ENCODE measurements around the gene ZNF581.

Gene ZNF581

DNA sequence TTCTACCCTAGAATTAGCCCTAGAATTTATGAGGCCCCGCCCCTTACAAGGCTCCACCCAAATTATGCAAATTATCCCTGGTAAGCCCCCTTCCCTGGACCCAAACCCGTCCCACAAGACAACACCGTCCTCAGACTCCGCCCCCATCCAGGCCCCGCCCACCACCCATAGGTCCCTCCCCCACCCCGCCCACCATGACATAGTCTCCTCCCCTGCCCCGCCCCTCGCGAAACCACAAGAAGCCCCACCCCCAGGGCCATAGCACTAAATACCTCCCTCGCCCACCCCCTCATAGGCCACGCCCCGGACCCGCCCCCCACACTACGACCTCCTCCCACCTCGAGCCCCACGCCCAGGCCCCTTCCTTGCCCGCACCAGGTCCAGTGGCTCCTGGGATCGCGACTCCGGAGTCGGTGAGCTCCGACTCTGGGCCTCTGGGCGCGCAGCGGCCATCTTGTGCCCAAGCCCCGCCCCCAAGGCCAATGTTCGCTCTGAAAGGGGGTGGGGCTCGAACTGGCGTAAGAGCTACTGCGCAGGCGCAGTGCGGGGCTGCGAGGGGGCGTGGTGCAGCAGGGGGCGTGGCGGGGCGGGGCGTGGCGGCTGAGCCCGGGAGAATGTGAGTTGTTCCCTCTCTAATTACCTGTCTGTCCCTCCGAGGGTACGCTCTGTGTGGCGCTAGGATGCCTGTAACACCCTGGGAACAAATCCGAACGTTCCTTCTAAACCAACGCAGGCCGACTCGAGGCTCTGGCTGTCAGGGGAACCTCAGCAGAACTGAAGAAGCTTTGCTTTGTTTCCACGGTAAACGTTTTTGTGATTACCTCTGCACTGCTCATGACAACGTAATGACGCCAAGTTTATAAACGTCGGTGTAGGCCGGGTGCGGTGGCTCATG is 19.1 kb upstream of the ZNF581 start, which contains the start of gene ZNF784:
Gene ZNF784 (minus strand): TSS at position 458 of the 895 bp plus-strand sequence. CDS start 5 bp downstream, at position 453.
- in situ Hi-C loops (cut with HindIII; ENCODE audit: low sequenced_read_pairs) = loop anchor here (5.0 kb wide), 3 partner anchors 112 to 407 kb away; no protein-coding TSS in a partner anchor

DNA sequence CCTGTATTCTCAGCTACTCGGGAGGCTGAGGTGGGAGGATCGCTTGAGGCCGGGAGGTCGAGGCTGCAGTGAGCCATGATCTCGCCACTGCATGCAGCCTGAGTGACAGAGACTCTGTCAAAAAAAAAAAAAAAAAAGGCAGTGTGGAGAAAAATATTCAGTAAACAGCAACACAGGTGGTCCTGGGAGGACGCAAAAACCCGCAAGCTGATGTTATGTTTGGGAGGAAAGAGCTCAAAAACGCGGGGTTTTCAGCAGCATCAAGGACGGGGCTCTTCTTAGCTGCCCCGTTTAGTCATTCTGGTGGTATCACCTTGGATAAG is 18.5 kb upstream of the ZNF581 start:
- in situ Hi-C loops (cut with HindIII; ENCODE audit: low sequenced_read_pairs) = no loop called here

DNA sequence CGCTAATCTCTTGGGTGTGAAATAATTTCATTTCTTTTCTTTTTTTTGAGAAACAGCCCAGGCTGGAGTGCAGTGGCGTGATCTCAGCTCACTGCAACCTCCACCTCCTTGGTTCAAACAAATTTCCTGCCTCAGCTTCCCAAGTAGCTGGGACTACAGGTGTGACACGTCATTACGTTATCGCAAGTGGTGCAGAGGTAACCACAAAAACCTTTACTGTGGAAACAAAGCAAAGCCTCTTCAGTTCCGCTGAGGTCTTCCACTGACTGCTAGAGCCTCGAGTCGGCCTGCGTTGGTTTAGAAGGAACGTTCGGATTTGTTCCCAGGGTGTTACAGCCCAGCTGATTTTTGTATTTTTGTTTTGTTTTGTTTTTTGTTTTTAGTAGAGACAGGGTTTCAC is 17.1 kb upstream of the ZNF581 start:
- in situ Hi-C loops (cut with HindIII; ENCODE audit: low sequenced_read_pairs) = no loop called here

DNA sequence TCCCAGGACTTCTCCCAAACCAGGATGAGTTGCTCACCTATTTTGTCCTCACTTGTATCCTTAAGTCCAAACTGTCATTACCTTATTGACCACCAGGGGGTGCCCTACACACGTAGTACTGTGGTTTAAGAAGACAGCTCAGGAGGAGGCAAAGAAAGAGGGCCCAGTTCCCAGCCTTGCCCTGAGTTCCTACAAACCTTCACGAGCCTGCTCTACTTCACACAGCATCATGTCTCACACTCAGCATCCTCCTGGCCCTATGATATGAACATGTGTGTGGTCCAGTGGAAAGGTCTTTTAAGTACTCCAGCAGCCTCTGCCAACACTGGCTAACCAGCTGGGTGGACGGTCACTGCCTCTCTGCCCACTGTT is 11.0 kb upstream of the ZNF581 start:
- in situ Hi-C loops (cut with HindIII; ENCODE audit: low sequenced_read_pairs) = no loop called here

DNA sequence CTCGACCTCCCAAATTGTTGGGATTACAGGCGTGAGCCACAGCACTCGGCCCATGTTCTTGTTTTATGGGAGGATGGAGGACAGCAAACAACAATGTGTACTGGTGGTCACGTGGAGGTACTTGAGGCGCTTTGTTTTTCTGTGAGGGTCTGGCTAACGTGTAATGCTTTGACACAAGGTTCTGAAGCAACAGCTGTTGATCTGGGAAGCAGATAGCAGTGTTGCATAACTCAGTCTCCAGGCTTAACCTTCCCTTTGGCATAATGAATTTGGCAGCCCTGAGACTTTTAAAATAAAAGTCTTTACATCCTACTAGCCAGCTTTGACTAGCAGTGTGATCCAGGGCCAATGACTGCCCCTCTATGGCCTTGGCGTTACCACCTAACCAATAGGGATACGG is 9.6 kb upstream of the ZNF581 start:
- in situ Hi-C loops (cut with HindIII; ENCODE audit: low sequenced_read_pairs) = no loop called here

DNA sequence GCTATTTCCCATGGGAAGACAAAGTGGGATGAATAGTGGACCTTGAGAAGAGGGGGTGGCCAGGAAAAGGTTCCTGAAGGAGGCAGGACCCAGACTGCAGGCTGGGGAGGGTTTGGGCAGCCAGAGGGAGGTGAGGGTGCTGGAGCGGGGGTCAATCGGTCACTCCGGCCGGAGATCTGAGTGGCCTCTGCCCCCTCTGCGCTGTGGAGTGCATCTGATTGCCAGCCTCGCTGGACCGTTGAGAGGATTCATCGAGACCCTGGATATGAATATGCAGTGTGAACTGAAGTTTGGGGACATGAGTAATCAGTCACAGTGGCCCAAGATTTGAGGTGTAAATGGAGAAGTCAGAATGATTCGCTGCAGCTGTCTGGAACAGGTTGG is 8.1 kb upstream of the ZNF581 start:
- in situ Hi-C loops (cut with HindIII; ENCODE audit: low sequenced_read_pairs) = no loop called here

DNA sequence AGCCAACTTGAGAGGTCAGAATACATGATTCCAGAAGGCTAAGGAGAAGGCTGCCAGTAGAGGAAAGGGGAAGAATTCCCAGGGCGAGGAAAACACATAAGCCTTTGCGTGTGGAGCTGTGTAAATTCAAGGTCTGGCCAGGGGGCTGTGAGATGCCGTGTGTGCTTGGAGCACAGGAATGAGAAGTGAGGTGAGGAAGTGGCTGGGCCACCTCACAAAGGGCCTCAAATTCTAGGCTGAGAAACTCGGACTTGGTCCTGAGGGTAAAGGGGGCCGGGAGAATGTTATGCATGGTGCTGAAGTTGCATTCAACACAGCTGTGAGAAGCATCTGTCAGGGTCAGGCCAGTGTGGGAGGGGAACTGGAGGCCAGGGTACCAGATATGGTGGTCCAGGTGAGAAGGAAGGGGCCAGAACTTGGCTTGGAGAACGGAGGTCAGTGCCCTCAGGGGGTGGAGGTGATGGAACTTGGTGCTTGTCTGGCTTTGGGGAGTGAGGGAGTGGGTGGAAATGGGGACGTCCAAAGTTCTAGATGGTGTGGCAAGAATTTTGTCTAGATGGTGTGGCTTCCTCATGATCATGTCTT is 7.5 kb upstream of the ZNF581 start:
- in situ Hi-C loops (cut with HindIII; ENCODE audit: low sequenced_read_pairs) = no loop called here

DNA sequence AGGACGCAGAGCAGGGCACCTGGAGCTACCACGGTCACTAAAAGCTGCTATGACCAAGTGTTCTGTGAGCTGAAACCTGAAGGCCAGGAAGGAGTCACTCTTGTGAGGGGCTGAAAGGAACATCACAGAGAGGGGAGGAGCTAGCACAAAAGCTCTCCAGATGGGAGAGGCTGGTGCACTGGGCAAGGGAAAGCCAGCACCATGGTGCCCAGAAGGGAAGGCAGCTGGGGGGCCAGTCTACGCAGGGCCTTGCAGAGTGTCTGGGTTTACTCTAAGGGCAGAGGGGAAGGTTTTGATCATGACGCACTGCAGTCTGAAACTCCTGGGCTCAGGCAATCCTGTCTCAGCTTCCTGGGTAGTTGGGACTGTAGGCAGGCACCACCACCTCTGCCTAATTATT is 6.7 kb upstream of the ZNF581 start:
- in situ Hi-C loops (cut with HindIII; ENCODE audit: low sequenced_read_pairs) = no loop called here

DNA sequence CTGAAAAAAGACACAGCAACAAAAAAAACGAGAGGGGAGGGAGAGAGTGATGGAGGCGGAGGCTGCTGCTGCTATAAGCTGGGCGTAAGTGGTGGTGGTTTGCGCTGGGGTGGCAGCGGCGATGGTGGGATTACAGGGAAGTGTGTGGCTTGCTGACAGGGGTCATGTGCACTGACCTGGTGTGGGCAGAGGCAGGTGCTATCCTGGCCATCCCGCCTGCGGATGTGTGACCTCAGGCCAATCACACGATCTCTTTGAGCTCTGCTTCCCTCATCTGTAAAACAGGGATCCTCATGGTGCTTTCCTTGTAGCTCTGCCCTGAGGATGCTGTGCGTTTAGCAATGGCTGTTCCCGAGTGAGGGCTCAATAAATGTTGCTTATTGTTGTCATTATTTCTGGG is 5.9 kb upstream of the ZNF581 start:
- in situ Hi-C loops (cut with HindIII; ENCODE audit: low sequenced_read_pairs) = no loop called here

DNA sequence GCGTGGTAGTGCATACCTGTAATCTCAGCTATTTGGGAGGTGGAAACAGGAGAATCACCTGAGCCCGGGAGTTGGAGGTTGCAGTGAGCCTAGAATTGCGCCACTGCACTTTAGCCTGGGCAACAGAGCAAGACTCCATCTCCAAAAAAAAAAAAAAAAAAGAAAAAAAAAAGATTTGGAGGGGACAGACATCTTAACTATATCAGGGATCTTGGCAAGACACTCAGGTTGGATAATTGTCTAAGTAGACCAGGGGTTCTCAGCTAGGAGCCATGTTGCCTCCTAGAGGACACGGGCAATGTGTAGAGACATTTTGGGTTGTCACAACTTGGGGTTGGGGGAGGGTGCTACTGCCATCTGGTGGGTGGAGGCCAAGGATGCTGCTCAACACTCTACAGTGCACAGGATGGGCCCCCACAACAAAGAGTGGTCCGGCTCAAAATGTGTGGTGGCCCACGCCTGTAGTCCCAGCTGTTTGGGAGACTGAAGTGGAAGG is 4.5 kb upstream of the ZNF581 start:
- in situ Hi-C loops (cut with HindIII; ENCODE audit: low sequenced_read_pairs) = no loop called here

DNA sequence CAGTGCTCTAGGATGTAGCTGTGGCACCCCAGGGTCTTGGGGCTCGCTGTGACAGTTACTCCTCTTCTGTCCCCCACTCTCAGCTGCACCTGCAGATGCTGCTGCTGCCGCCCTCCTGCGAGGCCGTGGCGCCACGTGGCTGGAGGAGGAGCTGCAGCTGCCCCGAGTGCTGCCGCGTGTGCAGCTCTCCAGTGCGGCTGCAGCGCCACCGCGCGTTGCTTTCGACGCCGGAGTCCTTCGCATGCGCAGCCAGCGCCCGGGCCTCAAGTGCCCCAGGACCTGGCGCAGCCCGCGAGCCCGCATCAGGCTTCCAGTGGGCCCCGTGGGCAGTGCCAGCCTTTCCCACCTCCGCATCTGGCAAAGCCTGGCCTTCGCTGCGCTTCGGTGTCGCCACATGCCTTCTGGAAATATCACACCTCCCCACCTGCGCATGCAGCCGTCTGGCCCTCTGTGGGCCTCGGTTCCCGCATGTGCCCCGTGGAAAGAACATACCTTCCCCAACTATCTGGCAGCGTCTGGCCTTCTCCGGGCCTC is 3.3 kb upstream of the ZNF581 start:
- in situ Hi-C loops (cut with HindIII; ENCODE audit: low sequenced_read_pairs) = no loop called here

DNA sequence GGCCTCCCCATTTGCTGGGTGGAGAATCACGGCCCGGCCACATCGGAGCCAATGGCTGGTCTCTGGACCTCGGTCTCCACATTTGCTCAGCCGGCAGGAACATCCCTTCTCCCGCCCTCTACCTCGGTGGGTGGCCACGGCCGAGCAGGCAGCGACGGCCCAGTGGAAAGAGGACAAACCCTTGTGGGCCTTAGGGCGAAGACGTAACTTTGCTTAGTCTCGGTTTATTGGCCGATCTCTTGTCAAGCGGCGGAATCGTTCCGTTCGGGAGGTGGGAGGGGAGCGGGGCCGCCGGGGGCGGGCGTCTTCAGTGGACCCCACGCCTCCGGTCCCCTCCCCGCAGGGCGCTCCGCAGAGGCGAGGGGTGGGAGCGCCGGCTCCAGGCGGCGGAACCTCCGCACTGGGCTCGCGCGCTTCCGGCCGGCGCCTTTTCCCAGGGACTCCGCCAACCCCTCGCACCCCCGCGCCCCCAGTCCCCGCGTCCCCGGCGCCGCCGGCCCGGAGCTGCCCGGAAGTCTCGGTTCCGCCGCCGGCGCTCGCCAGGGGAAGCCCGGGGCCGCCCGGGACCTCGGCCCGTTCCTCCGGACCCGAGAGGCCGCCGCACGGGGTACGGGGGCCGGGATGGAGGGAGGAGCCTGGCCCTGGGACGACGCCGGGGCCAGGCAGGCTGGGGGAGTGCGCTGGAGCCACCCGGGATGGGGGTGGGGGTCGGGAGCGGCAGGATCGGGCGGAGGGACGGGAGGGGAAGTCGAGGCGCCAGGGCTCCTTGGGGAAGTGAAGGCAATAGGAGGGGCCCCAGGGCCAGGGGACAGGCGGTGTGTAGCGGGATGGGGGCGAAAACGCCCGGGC is 2.6 kb upstream of the ZNF581 start, which contains the start of gene ZNF580:
Gene ZNF580 (plus strand): TSS at position 426 of the 849 bp plus-strand sequence. CDS start 1,507 bp downstream, outside the sequence.
- in situ Hi-C loops (cut with HindIII; ENCODE audit: low sequenced_read_pairs) = no loop called here

DNA sequence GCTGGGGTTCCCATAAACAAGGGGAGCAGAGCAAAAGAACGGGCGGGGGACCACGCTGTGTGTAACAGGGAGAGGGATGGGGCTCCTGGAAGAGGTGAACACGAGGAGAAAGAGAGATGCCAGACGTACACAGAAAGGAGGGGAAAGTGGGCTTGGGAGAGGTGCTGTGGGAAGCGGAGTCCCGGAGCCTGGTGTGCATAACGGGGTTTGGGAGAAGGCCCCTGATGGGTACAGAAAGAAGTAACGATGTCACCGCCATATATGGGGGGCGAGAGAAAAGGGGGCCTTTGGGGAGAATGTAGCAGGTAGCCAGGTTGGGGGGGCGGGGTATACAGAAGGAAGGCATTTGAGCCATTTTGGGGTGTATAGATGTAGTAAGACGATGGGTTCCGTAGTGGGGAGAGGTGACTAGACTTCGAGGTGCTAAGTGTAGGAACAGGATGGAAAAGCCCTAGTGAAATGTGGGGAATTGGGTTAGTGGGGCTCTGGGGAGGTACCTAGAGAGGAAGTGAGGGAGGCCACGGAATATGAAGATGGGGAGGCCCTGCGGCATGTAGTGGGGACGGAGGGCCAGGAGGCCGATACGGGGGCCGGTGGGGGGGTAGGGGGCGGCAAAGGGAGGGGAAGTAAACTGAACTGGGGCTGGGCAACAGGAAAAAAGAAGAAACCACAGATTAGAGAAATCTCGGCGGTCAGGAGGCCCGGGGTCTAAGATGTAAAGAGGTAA is 1.9 kb upstream of the ZNF581 start:
- in situ Hi-C loops (cut with HindIII; ENCODE audit: low sequenced_read_pairs) = no loop called here

DNA sequence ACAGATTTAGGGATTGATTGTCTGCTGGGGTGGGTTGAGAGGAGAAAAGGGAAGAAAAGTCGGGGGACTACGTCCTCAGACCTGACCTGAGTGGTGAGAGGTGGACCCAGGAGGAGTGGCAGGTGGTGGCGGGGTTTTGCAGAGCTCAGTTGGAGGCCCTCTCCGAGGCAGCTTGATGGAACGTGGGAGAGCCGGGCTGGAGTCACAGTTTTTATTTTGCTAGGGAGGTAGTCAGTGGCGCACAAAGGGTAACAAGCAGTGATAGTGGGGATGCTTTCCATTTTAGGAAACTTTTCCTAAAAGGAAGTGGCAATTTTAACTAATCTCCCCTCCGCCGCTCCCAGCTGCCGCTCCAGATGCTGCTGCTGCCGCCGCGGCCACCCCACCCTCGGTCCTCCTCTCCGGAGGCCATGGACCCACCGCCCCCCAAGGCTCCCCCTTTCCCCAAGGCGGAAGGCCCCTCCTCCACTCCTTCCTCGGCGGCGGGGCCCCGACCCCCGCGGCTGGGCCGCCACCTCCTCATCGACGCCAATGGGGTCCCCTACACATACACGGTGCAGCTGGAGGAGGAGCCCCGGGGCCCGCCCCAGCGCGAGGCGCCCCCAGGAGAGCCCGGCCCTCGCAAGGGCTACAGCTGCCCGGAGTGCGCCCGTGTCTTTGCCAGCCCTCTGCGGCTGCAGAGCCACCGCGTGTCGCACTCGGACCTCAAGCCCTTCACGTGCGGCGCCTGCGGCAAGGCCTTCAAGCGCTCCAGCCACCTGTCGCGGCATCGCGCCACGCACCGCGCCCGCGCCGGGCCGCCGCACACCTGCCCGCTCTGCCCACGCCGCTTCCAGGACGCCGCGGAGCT is 1.1 kb upstream of the ZNF581 start:
- in situ Hi-C loops (cut with HindIII; ENCODE audit: low sequenced_read_pairs) = no loop called here

DNA sequence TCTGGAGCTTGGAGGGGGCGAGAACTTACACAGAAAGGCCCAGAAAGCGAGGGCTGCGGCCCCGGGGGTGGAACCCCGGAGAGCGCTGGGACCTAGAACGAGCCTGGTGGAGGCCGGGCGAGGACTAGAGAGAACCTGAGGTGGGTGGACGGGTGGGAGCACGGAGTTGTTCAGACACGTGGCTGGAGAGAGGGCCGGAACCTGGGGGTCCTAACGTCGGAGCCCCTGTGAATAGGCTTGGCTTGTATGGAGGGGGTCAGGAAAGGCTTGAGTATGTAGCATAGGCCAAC is 383 bp downstream of the ZNF581 start:
- in situ Hi-C loops (cut with HindIII; ENCODE audit: low sequenced_read_pairs) = no loop called here

DNA sequence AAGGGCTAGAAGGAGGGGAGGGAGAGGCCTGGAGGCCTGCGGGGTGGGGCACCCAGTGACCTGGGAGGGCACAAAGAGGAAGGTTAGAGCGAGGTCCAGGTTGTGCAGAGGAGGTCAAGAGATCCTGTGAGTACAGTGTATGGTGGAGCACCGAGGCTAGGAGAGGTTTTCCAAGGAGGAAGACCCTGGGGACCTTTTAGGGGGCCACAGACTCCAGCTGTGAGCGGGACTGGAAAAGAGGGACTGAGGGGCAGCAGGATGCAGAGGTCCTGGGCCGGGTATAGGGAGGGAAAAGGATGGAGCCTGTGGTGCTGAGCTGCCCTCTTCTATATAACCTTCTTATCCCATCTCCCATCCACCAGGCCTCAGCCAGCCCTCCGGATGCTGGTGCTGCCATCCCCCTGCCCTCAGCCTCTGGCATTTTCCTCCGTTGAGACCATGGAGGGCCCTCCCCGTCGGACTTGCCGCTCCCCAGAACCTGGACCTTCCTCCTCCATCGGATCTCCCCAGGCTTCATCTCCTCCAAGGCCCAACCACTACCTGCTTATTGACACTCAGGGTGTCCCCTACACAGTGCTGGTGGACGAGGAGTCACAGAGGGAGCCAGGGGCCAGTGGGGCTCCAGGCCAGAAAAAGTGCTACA is 863 bp downstream of the ZNF581 start:
- in situ Hi-C loops (cut with HindIII; ENCODE audit: low sequenced_read_pairs) = no loop called here

DNA sequence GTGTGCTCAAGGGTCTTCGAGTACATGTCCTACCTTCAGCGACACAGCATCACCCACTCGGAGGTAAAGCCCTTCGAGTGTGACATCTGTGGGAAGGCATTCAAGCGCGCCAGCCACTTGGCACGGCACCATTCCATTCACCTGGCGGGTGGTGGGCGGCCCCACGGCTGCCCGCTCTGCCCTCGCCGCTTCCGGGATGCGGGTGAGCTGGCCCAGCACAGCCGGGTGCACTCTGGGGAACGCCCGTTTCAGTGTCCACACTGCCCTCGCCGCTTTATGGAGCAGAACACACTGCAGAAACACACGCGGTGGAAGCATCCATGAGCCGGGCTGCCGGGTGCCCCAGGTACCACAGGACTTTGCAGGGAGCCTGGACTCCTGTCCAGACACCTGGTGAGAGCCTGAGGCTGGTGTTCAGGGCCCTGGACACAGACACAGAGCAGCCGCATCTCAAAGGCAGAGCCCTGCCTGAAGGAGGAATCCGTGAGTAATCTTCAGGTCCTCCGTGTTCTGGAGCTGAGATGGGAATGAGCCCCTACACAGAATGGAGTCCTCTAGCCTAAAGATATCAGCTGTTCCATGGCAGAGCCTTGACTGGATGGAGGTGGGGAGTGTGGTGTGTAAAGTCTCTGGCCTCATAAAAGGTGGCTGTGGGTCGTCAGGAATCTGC is 1.5 kb downstream of the ZNF581 start:
- in situ Hi-C loops (cut with HindIII; ENCODE audit: low sequenced_read_pairs) = no loop called here

DNA sequence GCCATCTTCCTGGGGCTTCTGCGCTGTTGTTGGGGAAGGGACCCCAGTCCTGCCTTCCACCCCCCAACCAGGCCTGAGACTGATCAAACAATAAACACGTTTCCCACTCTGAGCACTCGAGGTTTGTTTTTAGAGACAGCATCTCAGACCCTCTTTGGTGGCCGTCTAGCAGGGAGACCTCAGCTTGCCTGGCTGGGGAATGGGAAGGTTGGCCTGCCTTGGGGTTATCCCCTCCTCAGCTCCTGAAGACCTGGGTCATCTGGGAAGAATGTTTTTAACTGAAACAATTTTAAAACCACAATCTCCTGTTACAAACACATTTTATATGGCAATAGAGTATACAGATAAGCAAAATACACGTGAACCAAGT is 2.0 kb downstream of the ZNF581 start:
- in situ Hi-C loops (cut with HindIII; ENCODE audit: low sequenced_read_pairs) = no loop called here
